Posterior vena cava (tissue), 2 donors: ENCODE data around the gene DOCK10. TPM values are rescaled to one million over a fixed set of nuclear protein-coding genes. Genes with fewer than 3 reads are reported as not detected.
"Not testable (repeated sequence)": the region's sequence is repeated elsewhere in the genome, so short reads cannot be mapped to it uniquely, and the experiment has no call there.

Source experiments
- DNase-seq: peaks from one replicate; pipeline ENCODE4 v3.0.0-alpha.2; 2020; ENCODE audit warnings: low spot score
- intact Hi-C, 2 donors: fragments of 100-400 bp; cut with DNase I; formaldehyde crosslinking; loops; one replicate each; pipeline versions ENCODE4 v1.14.1 to v1.14.2; 2022 to 2023
- total RNA-seq, 2 donors: library from RNA; stranded (reverse); fragmentation: NEBNext Ultra II Directional; extraction: Animal tissue kit (Norgen Biotek cat#: 25700); gene quantifications; one replicate each; pipeline ENCODE4 v1.2.1, GENCODE V29; 2021
- donor health status: DM: yes; HTN: yes; CAD: no.
- donor health status: DM: yes; HTN: yes; CAD: no.

The DOCK10 gene
- total RNA-seq, 2 donors from 2014 or later: 18.9 to 26.4 TPM

- intact Hi-C loops: loop anchor here in 1 of 2 donors (5.0 kb wide), 1 partner anchor 1580 kb away; no protein-coding TSS in a partner anchor
- DNase-seq: no peak
These were observed 84.5 kb downstream of the DOCK10 start for GRCh38 chr2:224957540-224958461.

- intact Hi-C loops: loop anchor here in 1 of 2 donors (5.0 kb wide), 1 partner anchor 1579 kb away; no protein-coding TSS in a partner anchor
- no peak for DNase-seq
These were observed 85.6 kb downstream of the DOCK10 start for GRCh38 chr2:224956706-224957105.

GRCh38 chr2:224954980-224955379, 87.3 kb downstream of the DOCK10 start:
- no peak for DNase-seq
- intact Hi-C loops: loop anchor here in 1 of 2 donors (5.0 kb wide), 1 partner anchor 1578 kb away; no protein-coding TSS in a partner anchor

- intact Hi-C loops: no loop called here
- DNase-seq: no peak
These were observed 89.2 kb downstream of the DOCK10 start for GRCh38 chr2:224952936-224953657.

GRCh38 chr2:224951723-224952481, 90.4 kb downstream of the DOCK10 start:
- no peak for DNase-seq
- intact Hi-C loops: no loop called here

GRCh38 chr2:224948859-224949258, 93.4 kb downstream of the DOCK10 start:
- intact Hi-C loops: no loop called here
- DNase-seq: no peak

GRCh38 chr2:224948005-224948404, 94.3 kb downstream of the DOCK10 start:
- no peak for DNase-seq
- intact Hi-C loops: no loop called here

GRCh38 chr2:224947566-224947965, 94.7 kb downstream of the DOCK10 start:
- intact Hi-C loops: no loop called here

GRCh38 chr2:224946895-224947294, 95.4 kb downstream of the DOCK10 start:
- DNase-seq: no peak
- intact Hi-C loops: no loop called here

More at GRCh38 chr2:224947566-224947965, 94.7 kb downstream of the DOCK10 start:
- no peak for DNase-seq

GRCh38 chr2:224944707-224945547, 97.3 kb downstream of the DOCK10 start:
- intact Hi-C loops: no loop called here
- DNase-seq: no peak

GRCh38 chr2:224943601-224944041, 98.6 kb downstream of the DOCK10 start:
- DNase-seq, intact Hi-C loops: not testable (repeated sequence)

- intact Hi-C loops: no loop called here
These were observed 100.3 kb downstream of the DOCK10 start for GRCh38 chr2:224941960-224942359.

GRCh38 chr2:224940618-224941017, 101.7 kb downstream of the DOCK10 start:
- DNase-seq: no peak
- intact Hi-C loops: no loop called here

More at GRCh38 chr2:224941960-224942359, 100.3 kb downstream of the DOCK10 start:
- DNase-seq: no peak

GRCh38 chr2:224938651-224939182, 103.6 kb downstream of the DOCK10 start:
- intact Hi-C loops: no loop called here
- no peak for DNase-seq

GRCh38 chr2:224937887-224938286, 104.4 kb downstream of the DOCK10 start:
- DNase-seq: no peak

GRCh38 chr2:224934526-224935188, 107.6 kb downstream of the DOCK10 start:
- no peak for DNase-seq
- intact Hi-C loops: loop anchor here in 1 of 2 donors (5.0 kb wide), 1 partner anchor 43 kb away; no protein-coding TSS in a partner anchor

More at GRCh38 chr2:224937887-224938286, 104.4 kb downstream of the DOCK10 start:
- intact Hi-C loops: no loop called here

- intact Hi-C loops: loop anchor here in 1 of 2 donors (5.0 kb wide), 1 partner anchor 44 kb away; no protein-coding TSS in a partner anchor
- no peak for DNase-seq
These were observed 108.8 kb downstream of the DOCK10 start for GRCh38 chr2:224933431-224933830.
